H1 (cell line): ENCODE measurements around the gene SOBP. TPM values are rescaled to one million over a fixed set of nuclear protein-coding genes. Genes with fewer than 3 reads are reported as not detected.

ENCODE experiments used
- ASH2L ChIP-seq: fragments of 200-600, 300-600 bp; sonication (generic); IDR thresholded peaks from one replicate; pipeline ENCODE4 v1.7.1; 2017; ENCODE audit warnings: low read length
- BACH1 ChIP-seq: IDR thresholded peaks from 2 replicates; pipeline ENCODE4 v1.6.1; 2012; ENCODE audit warnings: low read length, improper control_type of control experiment
- BRCA1 ChIP-seq: IDR thresholded peaks from 2 replicates; pipeline ENCODE4 v1.6.1; 2012; ENCODE audit warnings: low read depth, low read length, improper control_type of control experiment
- CEBPB ChIP-seq: IDR thresholded peaks from 2 replicates; pipeline ENCODE4 v1.6.1; 2012; ENCODE audit warnings: low read depth, low read length
- CHD2 ChIP-seq: IDR thresholded peaks from 2 replicates; pipeline ENCODE4 v1.6.1; 2012; ENCODE audit warnings: low read length, improper control_type of control experiment
- CREB1 ChIP-seq: IDR thresholded peaks from 2 replicates; pipeline ENCODE4 v1.6.1; 2012; ENCODE audit warnings: inconsistent platforms
- CTCF ChIP-seq, 3 experiments: IDR thresholded peaks; 1 replicate in 2 of 3; 2 replicates in 1 of 3; pipeline versions ENCODE4 v1.5.1 to v1.6.1; 2011; ENCODE audit warnings: low read length in 3 of 3, mild to moderate bottlenecking in 3 of 3, inconsistent platforms in 2 of 3, low read depth in 1 of 3, moderate library complexity in 1 of 3; ENCODE audit not compliant: insufficient read depth in 1 of 3; ENCODE audit errors: control extremely low read depth in 1 of 3
- EP300 ChIP-seq, 2 experiments: IDR thresholded peaks; 1 replicate in 1 of 2; 2 replicates in 1 of 2; pipeline ENCODE4 v1.6.1; 2011 to 2012; ENCODE audit warnings: low read depth in 2 of 2, low read length in 2 of 2, mild to moderate bottlenecking in 2 of 2, borderline replicate concordance in 1 of 2, inconsistent platforms in 1 of 2, moderate library complexity in 1 of 2
- EZH2 ChIP-seq: fragments of 200-600 bp; sonication (generic); IDR thresholded peaks from 2 replicates; pipeline ENCODE4 v1.7.1; 2012; ENCODE audit warnings: low read depth, mild to moderate bottlenecking, moderate library complexity, low read length, inconsistent platforms; ENCODE audit not compliant: severe bottlenecking
- GTF2F1 ChIP-seq: IDR thresholded peaks from 2 replicates; pipeline ENCODE4 v1.6.1; 2012; ENCODE audit warnings: low read depth, low read length, improper control_type of control experiment, borderline replicate concordance
- MAX ChIP-seq: IDR thresholded peaks from 2 replicates; pipeline ENCODE4 v1.6.1; 2012; ENCODE audit warnings: inconsistent platforms
- NANOG ChIP-seq: IDR thresholded peaks from 2 replicates; pipeline ENCODE4 v1.6.1; 2011; ENCODE audit warnings: low read length, low read depth, mild to moderate bottlenecking, inconsistent platforms; ENCODE audit not compliant: insufficient read depth, poor library complexity, severe bottlenecking
- POU5F1 ChIP-seq: IDR thresholded peaks from 2 replicates; pipeline ENCODE4 v1.6.1; 2011; ENCODE audit warnings: low read depth, mild to moderate bottlenecking, low read length, moderate library complexity
- SAP30 ChIP-seq: fragments of 300-600 bp; sonication (generic); IDR thresholded peaks from 2 replicates; pipeline ENCODE4 v1.7.1; 2012; ENCODE audit warnings: low read length, moderate library complexity, mild to moderate bottlenecking, inconsistent platforms; ENCODE audit not compliant: insufficient read depth, insufficient replicate concordance
- SIRT6 ChIP-seq: IDR thresholded peaks from one replicate; pipeline ENCODE4 v1.7.1; 2012; ENCODE audit warnings: low read length, inconsistent platforms
- SRF ChIP-seq: IDR thresholded peaks from 2 replicates; pipeline ENCODE4 v1.6.1; 2011; ENCODE audit warnings: mild to moderate bottlenecking, low read depth, low read length, moderate library complexity
- TAF7 ChIP-seq: optimal IDR thresholded peaks from 2 replicates; pipeline ENCODE3; 2011; ENCODE audit warnings: low read depth, mild to moderate bottlenecking, inconsistent platforms, low read length, moderate library complexity, borderline replicate concordance
- TBP ChIP-seq: IDR thresholded peaks from 2 replicates; pipeline ENCODE4 v1.6.1; 2011; ENCODE audit warnings: low read depth, low read length, improper control_type of control experiment
- YY1 ChIP-seq: IDR thresholded peaks from 2 replicates; pipeline ENCODE4 v1.6.1; 2011; ENCODE audit warnings: low read depth, mild to moderate bottlenecking, low read length
- polyA plus RNA-seq, 7 experiments: library from polyadenylated mRNA; depleted of rRNA in 3 of 7; stranded (reverse) in 5 of 7; unstranded in 2 of 7; fragments of >200 nt in 5 of 7; fragments of 200-250 nt in 2 of 7; gene quantifications; 1 replicate in 5 of 7; 2 replicates in 1 of 7; 4 replicates in 1 of 7; pipeline versions ENCODE4 v1.2.1 to v1.2.3, GENCODE V29; 2011 to 2013; ENCODE audit warnings: missing spikeins in 2 of 7, mixed read lengths in 2 of 7
- total RNA-seq: library from RNA; stranded (reverse); fragmentation: NEBNext Ultra II Directional; extraction: Animal tissue kit (Norgen Biotek cat#: 25700); gene quantifications from 2 replicates; pipeline ENCODE4 v1.2.1, GENCODE V29; 2021

The SOBP gene
- total and polyA plus RNA-seq, 2 of the 8 experiments (the other 6 are each of a cell fraction or from before 2014, with no cell fraction given), result 0.45 to 6.2 TPM

GRCh38 chr6:107459283-107460082 lies 30.4 kb upstream of the SOBP start, which contains the start of gene PDSS2 (continued):
- peak; percentile 82 for TF ChIP-seq TBP
- no peak for TF ChIP-seq CEBPB
- no peak for TF ChIP-seq SIRT6
- TF ChIP-seq CHD2, result 0 out of 2 replicates have a peak, but pooled peaks have one; percentile 35
- peak; percentile 52 for TF ChIP-seq TAF7
- TF ChIP-seq MAX, result peak; percentile 63; the same call in 1 of the 2 replicates
- TF ChIP-seq EP300 (IDR thresholded peaks at IDR 0.05; ENCODE audit: borderline replicate concordance in 1 of 2, low read depth in 2 of 2, low read length in 2 of 2), result no peak
- TF ChIP-seq POU5F1, result no peak
- no peak for TF ChIP-seq BACH1
- no peak for TF ChIP-seq NANOG
- TF ChIP-seq GTF2F1, result 0 out of 2 replicates have a peak, but pooled peaks have one; percentile 6
- no peak for TF ChIP-seq CREB1
- TF ChIP-seq CTCF (IDR thresholded peaks at IDR 0.05; ENCODE audit: control extremely low read depth in 1 of 3, insufficient read depth in 1 of 3, low read depth in 1 of 3, low read length in 3 of 3), result peak; percentile 52 to 64 (median 56)
- peak; percentile 97 for TF ChIP-seq YY1
- peak; percentile 66 for TF ChIP-seq ASH2L
- no peak for TF ChIP-seq BRCA1
- no peak for TF ChIP-seq SRF
- no peak for TF ChIP-seq EZH2
- TF ChIP-seq SAP30, result peak; percentile 55
